SW480 (cell line): ENCODE results near the gene ART4.

Source experiments
- DNase-seq: peaks from one replicate; pipeline ENCODE4 v3.0.0-alpha.2; 2016; ENCODE audit warnings: low spot score

Gene ART4

DNA sequence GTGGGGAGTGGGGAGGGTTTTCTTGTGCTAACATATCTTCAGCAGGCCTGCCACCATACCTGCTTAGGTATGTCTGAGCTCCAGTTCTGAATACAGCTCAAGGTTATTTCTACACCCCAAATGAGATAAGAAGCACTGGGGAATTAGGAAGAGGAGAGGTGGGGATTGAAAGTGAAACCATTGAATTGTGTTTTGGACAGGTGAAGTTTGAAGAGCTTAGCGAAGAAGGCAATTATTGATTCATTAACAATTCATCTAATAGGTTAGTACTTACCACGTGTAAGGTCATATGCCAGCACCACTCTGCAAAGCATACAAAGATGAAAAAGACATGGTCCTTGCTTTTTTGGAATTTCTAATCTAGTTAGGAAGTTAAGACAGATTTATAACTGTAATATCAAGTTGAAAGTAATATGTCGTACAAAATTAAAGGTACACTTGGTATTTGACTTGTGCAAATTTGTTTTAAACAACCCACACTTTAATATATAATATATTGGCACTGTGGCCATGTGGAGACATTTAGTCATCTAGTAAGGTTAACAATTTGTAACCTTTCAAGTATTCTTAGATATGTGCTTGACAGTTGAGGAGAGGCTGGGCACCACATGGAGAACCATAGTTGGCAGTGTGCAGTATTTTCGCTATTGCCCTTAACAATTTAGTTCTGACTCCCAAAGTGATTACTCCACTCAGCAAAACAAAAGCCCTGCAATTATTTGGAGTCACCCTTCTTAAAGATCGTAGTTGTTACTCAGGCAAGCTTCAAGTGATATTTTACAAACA, 33.0 kb downstream of the ART4 start:
- DNase-seq: no peak

DNA sequence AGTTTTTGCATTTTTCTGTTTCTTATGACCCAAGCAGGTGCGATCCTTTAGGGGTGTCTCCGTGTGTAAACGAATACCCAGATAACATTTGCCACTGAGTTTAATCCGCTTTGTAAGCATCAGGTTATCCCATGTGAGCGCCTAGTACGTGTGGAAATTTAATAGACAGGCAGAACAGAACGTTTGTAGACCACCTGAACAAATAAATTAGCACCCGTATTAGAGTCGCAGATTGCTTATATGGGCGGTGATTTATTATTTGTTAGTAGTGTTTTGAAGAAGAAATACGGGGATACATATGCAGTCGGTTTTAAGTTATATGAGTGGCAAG, 39.5 kb downstream of the ART4 start:
- DNase-seq: no peak

- peak; percentile 100 for DNase-seq
These were observed 40.1 kb downstream of the ART4 start, which contains the start of the genes C12orf60 and WBP11 for GRCh38 chr12:14803011-14803829. C12orf60 (plus strand) TSS chr12:14803670; CDS start chr12:14822936, 19,266 bp downstream. WBP11 (minus strand) TSS chr12:14803478; CDS start chr12:14801383, 2,095 bp downstream.

GRCh38 chr12:14802721-14803010, 40.7 kb downstream of the ART4 start:
- no peak for DNase-seq

DNA sequence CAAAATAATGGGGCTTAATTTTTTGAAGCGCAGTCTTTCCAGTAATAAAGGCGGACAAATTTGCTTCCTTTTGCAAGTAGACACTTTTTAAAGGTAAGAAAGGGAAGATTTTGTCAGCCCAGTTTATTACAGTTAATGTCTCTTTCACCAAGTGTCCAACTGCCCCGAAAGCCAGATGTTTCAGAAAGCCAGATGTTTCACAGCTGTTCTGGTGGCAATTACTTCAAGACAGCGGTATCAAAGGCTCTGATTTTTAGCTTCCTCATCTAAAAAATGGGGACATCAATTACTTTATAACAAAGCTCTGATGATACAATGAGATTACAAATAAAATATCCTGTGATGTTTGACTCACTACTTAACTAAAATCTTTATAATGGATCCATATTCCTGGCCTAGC, 41.1 kb downstream of the ART4 start:
- no peak for DNase-seq

DNA sequence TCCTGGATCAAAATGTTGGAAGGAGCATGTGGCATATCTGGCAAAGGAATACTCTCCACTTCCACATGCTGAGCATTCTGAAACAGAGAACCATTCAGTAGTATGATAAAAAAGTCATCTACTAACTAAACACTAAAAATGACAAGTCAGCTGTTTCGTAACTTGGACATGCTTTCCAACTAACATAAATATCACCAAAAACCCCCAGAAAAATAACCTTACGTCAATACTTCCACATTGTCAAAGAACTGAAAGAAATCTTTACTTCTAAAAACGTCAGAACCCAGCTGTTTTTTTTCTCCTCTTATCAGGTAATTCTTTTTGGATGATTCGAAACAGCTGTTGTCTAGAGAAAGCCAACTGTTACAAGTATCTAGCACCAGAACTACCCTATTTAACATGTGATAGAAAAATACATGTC, 48.3 kb downstream of the ART4 start:
- no peak for DNase-seq

DNA sequence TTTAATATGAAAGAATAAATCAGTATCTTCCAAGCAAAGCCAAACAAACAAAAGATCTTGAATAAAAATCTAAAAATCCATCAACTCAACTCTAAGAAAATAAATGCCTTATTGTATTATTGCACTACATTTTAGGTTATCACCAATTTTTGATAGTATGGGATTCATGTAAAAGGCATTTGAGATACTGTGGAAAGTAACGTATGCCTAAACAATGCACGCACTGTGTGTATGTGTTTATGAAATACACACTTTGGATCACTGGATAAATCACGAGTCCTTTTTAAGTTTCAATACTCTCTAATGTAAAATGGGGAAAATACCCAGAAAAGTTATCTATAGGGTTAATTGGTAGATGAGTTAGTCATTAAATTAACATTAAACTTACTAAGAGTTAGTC, 57.8 kb downstream of the ART4 start:
- DNase-seq: no peak

- DNase-seq: no peak
These were observed 58.9 kb downstream of the ART4 start for GRCh38 chr12:14784471-14784870.

- DNase-seq: no peak
These were observed 60.6 kb downstream of the ART4 start for GRCh38 chr12:14782756-14783155.

GRCh38 chr12:14781563-14781962, 61.8 kb downstream of the ART4 start:
- DNase-seq: no peak

DNA sequence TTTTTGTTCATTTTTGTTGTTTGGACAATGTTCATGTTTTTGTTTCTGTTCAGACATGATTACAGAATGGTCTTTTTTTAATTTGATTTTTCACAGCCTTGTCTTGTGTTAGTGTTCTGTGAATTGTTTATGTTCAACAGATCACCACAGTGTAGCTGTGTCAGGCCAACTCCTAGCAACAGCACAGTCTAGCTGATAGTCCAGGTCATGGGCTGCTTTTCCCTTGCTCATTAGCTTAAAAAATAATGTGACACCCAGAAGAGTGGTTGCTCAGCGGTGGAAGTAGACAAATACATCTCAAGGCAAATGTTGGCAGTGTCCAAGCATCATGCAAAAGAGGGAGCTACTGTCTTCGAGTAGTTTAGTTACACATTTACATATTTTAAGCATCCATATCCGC, 62.5 kb downstream of the ART4 start:
- DNase-seq: no peak

DNA sequence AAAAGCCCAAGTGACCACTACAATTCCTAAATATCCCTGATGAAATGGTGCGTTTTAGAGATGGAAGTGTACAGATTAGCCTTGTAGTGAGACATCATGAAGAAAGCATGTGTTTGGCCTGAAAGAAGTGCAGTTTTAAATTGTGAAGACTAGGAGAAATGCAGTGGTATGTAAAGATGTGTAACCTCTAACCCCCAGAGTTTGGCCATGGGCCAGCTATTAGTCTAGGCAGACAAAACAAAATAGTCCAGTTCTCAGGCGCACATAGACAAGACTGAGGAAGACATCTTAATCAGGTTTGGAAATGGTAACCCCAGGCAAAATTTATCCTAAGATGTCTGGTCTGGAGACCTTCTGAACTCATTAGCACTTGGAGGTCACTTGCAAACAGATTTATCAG, 63.5 kb downstream of the ART4 start:
- no peak for DNase-seq

- DNase-seq: peak; percentile 71
These were observed 66.1 kb downstream of the ART4 start for GRCh38 chr12:14777271-14777670.

DNA sequence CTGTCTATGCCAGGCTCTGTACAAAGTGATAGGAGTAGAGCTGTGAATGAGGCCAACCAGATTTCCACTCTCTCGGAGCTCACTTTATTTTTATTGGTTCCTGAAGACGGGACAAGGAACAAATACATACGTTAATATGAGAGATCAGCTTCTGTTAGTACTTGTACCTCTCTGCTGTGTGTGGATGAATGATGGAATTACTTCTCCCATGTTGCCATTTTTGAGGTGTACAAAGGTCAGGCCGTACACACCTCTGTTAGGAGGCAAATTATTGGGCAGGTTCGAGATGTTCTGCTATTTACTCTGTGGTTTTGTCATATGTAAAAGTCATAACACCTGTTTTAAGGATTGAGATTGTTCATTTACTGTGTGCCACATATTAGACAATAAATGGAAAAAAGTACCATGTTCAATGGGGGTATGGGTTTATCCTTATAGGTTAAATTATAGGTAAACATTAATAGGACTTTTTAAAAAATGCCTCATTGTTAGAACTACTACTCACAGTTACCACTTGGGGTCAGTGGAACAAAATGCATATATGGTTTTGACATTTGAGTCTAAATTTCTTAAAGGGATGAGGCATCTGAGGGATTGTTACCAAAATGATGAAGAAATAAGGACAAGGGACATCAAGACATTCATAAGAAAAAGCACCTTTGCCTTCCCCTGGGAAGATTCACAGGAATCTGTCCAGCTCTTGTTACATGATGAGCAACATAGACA, 66.9 kb downstream of the ART4 start:
- peak; percentile 45 for DNase-seq

DNA sequence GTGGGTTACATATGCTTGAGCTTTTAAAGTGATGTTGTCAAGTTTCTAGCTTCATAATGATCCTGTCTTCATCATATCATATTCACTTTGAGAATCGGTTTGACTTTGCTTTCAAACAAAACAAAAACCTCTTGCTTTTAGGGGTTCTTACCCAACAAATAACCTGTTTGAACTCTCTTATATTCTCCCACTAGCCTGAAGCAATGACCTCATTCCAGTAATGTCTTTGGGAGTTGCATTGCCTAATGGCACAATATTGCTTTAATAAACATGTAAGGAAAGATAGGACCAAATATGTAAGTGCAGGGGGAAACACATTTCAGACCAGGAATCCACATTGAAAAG, 67.7 kb downstream of the ART4 start:
- DNase-seq: peak; percentile 42
